ENCODE measurements around the gene LRTM2. TPM values are rescaled to one million over a fixed set of nuclear protein-coding genes. Genes with fewer than 3 reads are reported as not detected.

LRTM2 gene
- total and polyA plus RNA-seq, 2 of the 4 experiments (the other 2 are of a cell fraction): not detected

GRCh38 chr12:1826867-1827705 is 6.7 kb downstream of the LRTM2 start:
- Histone ChIP-seq H2BK120ac (ENCODE audit: low read depth, low read length) (no peak overlapping the region), H3K27ac (ENCODE audit: insufficient read depth, low read length) (no peak overlapping the region), H3K9ac (ENCODE audit: low read depth, low read length) (no peak overlapping the region), H4K91ac (ENCODE audit: insufficient read depth, low read depth, low read length) (no peak overlapping the region), H4K8ac (ENCODE audit: low read depth in 2 of 2, low read length in 2 of 2) (no peak overlapping the region), H2BK5ac (ENCODE audit: low read depth, low read length, poor library complexity, severe bottlenecking) (no peak overlapping the region), H2BK15ac (ENCODE audit: low read depth, low read length) (no peak overlapping the region), H2BK20ac (ENCODE audit: low read depth, low read length) (no peak overlapping the region), H3K9me3 (ENCODE audit: control insufficient read depth, insufficient read depth, low read length) (no peaks in the 10 kb centered on the region), H3K4me2 (ENCODE audit: low read depth, low read length) (no peak overlapping the region), H4K5ac (ENCODE audit: low read depth, low read length) (no peak overlapping the region), H2AK9ac (replicated peaks; ENCODE audit: low read depth, low read length, poor library complexity) (no peak overlapping the region), H3K36me3 (ENCODE audit: control insufficient read depth, insufficient read depth, low read length) (no peaks in the 10 kb centered on the region), H2AFZ (replicated peaks; ENCODE audit: low read length, poor library complexity) (no peak overlapping the region), H3K4me3 (ENCODE audit: insufficient read depth, low read depth, low read length) (no peak overlapping the region), H2AK5ac (ENCODE audit: low read depth, low read length) (no peak overlapping the region), H4K20me1 (ENCODE audit: insufficient read depth, low read length) (no peaks in the 10 kb centered on the region; the same call in 1 of the 2 replicates), H3K79me1 (ENCODE audit: low read depth in 1 of 2, low read length in 2 of 2) (no peaks in the 10 kb centered on the region), H3K9me1 (ENCODE audit: insufficient read depth, low read length) (no peaks in the 10 kb centered on the region), H3K23ac (ENCODE audit: low read depth, low read length) (no peak overlapping the region), H3K18ac (ENCODE audit: low read depth, low read length) (no peak overlapping the region), H3K56ac (ENCODE audit: extremely low read depth, insufficient read depth, low read length) (no peak overlapping the region), H3K4me1 (ENCODE audit: control insufficient read depth, insufficient read depth, low read length) (no peaks in the 10 kb centered on the region), H3K4ac (ENCODE audit: low read depth, low read length) (no peak overlapping the region), H3K14ac (replicated peaks; ENCODE audit: low read depth, low read length) (no peak overlapping the region), H3K27me3 (ENCODE audit: control insufficient read depth, insufficient read depth, low read length) (peaks cover 69% of the 10 kb centered on the region)
- intact Hi-C loops (cut with micrococcal nuclease): no loop called here
- no TSS peak for BruUV-seq (replicated peaks)
- dilution Hi-C loops (cut with HindIII; ENCODE audit: low sequenced_read_pairs, unreplicated experiment): no loop called here
- WGBS, 2 experiments (ENCODE audit: extremely low coverage in 2 of 2, insufficient read length in 1 of 2): 72% methylated on average over 17 of the region's 25 CpGs; no CpG with 5 or more reads in 1 of the 2 experiments
- in situ Hi-C loops (cut with MboI; ENCODE audit: low sequenced_read_pairs): no loop called here
- ChIA-PET CTCF (no interaction called here), POLR2A (ENCODE audit: unreplicated experiment) (no interaction called here)
- no peak for DNase-seq
- no peak for ATAC-seq (ENCODE audit: low read depth)
- TF ChIP-seq BHLHE40 (IDR thresholded peaks at IDR 0.05; ENCODE audit: low read depth, low read length) (no peak), NFE2L2 (IDR thresholded peaks at IDR 0.05; ENCODE audit: low read depth, low read length) (no peak), CTCF (conservative IDR thresholded peaks at IDR 0.05; ENCODE audit: low read depth, low read length) (no peak), ELK1 (IDR thresholded peaks at IDR 0.05; ENCODE audit: borderline replicate concordance, low read depth, low read length) (no peak), USF2 (IDR thresholded peaks at IDR 0.05; ENCODE audit: low read depth, low read length) (no peak), FOS (IDR thresholded peaks at IDR 0.05; ENCODE audit: low read depth, low read length) (no peak), CEBPB (IDR thresholded peaks at IDR 0.05; ENCODE audit: low read depth, low read length) (no peak), RFX5 (IDR thresholded peaks at IDR 0.05; ENCODE audit: low read depth, low read length) (no peak), POLR2A (IDR thresholded peaks at IDR 0.05; ENCODE audit: low read depth, low read length) (no peak), RAD21 (IDR thresholded peaks at IDR 0.05; ENCODE audit: low read length) (no peak), MAZ (IDR thresholded peaks at IDR 0.05; ENCODE audit: borderline replicate concordance, low read depth, low read length) (no peak), MXI1 (IDR thresholded peaks at IDR 0.05; ENCODE audit: borderline replicate concordance, low read depth, low read length) (no peak), CHD1 (IDR thresholded peaks at IDR 0.05; ENCODE audit: low read depth, low read length) (no peak), MAFK (IDR thresholded peaks at IDR 0.05; ENCODE audit: low read depth, low read length) (no peak), RCOR1 (IDR thresholded peaks at IDR 0.05; ENCODE audit: insufficient replicate concordance, low read length) (no peak)

Measured in IMR-90 (cell line).